Measurements from ENCODE around the gene PEF1. TPM values are rescaled to one million over a fixed set of nuclear protein-coding genes. Genes with fewer than 3 reads are reported as not detected.

The PEF1 gene
- total RNA-seq, 1 experiment from 2014 or later: 88.4 TPM

DNA sequence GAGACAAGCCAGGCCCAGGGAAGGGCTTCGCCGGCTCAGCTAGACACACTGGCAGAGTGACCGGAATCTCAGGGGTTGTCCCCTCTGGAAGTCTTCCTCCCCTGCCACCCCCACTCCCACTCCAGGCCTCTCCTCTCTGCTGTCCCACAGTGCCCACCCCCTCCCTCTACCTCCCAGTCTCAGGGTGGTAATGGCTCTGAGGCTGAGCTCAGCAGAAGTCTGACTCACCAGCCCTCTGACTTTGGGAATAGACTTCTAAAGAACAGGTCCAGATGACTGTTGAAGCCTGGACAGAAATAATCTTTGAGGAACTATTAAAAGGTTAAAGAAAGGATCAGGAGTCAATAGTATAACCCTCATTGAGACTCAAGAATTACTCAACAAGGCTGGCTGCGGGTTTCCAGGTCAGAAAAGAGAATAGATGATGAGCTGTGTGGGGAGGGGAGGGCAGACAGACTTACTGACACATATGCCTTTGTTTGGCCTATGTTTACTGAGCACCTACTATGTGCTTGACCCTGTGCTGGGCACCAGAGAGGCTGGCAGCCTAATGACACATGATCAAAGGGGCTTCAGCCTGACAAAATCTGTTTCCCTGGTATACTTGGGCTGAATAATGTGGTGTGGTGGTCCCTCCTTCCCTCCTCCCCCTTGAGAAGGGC lies 19.0 kb downstream of the PEF1 start:
- H3K79me2 ChIP-seq (ENCODE audit: low read length): no peaks in the 10 kb centered on the region
- BruUV-seq (replicated peaks): no TSS peak
- no peak overlapping the region for H3K4me3 ChIP-seq (ENCODE audit: low read length)
- TF ChIP-seq EZH2 (IDR thresholded peaks at IDR 0.05; ENCODE audit: low read length, unreplicated experiment) (no peak), CTCF (conservative IDR thresholded peaks at IDR 0.05; ENCODE audit: low read depth, low read length) (no peak), EZH2phosphoT487 (IDR thresholded peaks at IDR 0.05; ENCODE audit: borderline replicate concordance, low read length) (no peak)
- no peaks in the 10 kb centered on the region for H3K9me3 ChIP-seq (ENCODE audit: low read length)
- CTCF ChIA-PET: no interaction called here
- no peak overlapping the region for H3K9ac ChIP-seq (ENCODE audit: low read length)
- peak; percentile 61 for ATAC-seq
- H4K20me1 ChIP-seq (ENCODE audit: low read length): no peaks in the 10 kb centered on the region
- no peak overlapping the region for H3K27ac ChIP-seq (ENCODE audit: low read length)
- no peaks in the 10 kb centered on the region for H3K9me2 ChIP-seq (replicated peaks; ENCODE audit: low read length)
- no peaks in the 10 kb centered on the region for H3F3A ChIP-seq (ENCODE audit: low read length, unreplicated experiment)
- H3K36me3 ChIP-seq (ENCODE audit: low read depth, low read length): peaks cover 6% of the 10 kb centered on the region; the same call in 1 of the 2 replicates
- no peak overlapping the region for H2AFZ ChIP-seq (ENCODE audit: low read length)
- intact Hi-C loops (cut with micrococcal nuclease): no loop called here
- no peak overlapping the region for H3K4me2 ChIP-seq (ENCODE audit: low read length)
- DNase-seq: no peak
- no peaks in the 10 kb centered on the region for H3K27me3 ChIP-seq (ENCODE audit: low read length)
- POLR2A ChIA-PET (ENCODE audit: unreplicated experiment): no interaction called here
- no peaks in the 10 kb centered on the region for H3K4me1 ChIP-seq (ENCODE audit: insufficient read depth, low read length)

- Histone ChIP-seq H3K4me1 (ENCODE audit: insufficient read depth, low read length) (no peaks in the 10 kb centered on the region), H3K9me2 (replicated peaks; ENCODE audit: low read length) (no peaks in the 10 kb centered on the region), H3K9ac (ENCODE audit: low read length) (no peak overlapping the region), H4K20me1 (ENCODE audit: low read length) (no peaks in the 10 kb centered on the region), H2AFZ (ENCODE audit: low read length) (no peak overlapping the region), H3K79me2 (ENCODE audit: low read length) (no peaks in the 10 kb centered on the region), H3K4me2 (ENCODE audit: low read length) (no peak overlapping the region), H3K27ac (ENCODE audit: low read length) (no peak overlapping the region), H3K4me3 (ENCODE audit: low read length) (no peak overlapping the region), H3K9me3 (ENCODE audit: low read length) (no peaks in the 10 kb centered on the region), H3F3A (ENCODE audit: low read length, unreplicated experiment) (no peaks in the 10 kb centered on the region), H3K36me3 (ENCODE audit: low read depth, low read length) (no peaks in the 10 kb centered on the region; the same call in 1 of the 2 replicates), H3K27me3 (ENCODE audit: low read length) (no peaks in the 10 kb centered on the region)
- ChIA-PET POLR2A (ENCODE audit: unreplicated experiment) (no interaction called here), CTCF (no interaction called here)
- DNase-seq (no peak), ATAC-seq (no peak)
- no TSS peak for BruUV-seq (replicated peaks)
- TF ChIP-seq CTCF (conservative IDR thresholded peaks at IDR 0.05; ENCODE audit: low read depth, low read length) (no peak), EZH2phosphoT487 (IDR thresholded peaks at IDR 0.05; ENCODE audit: borderline replicate concordance, low read length) (no peak), EZH2 (IDR thresholded peaks at IDR 0.05; ENCODE audit: low read length, unreplicated experiment) (no peak)
- intact Hi-C loops (cut with micrococcal nuclease): no loop called here
Observed at GRCh38 chr1:31624731-31625514, 19.8 kb downstream of the PEF1 start.

DNA sequence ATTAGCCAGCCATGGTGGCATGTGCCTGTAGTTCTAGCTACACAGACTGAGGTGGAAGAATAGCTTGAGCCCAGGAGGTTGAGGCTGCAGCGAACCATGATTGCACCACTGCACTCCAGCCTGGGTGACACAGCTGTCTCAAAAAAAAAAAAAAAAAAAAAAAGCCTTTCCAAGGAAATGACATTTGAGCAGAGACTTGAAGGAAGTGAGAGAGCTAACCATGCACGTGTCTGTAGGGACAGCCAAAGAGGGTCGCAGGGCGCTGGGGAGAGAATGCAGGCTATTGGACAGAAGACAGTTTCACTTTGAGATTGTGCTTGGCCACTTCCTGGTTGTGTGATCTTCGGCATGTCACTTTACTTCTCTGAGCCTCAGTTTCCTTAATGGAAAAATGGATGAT lies 20.4 kb downstream of the PEF1 start:
- no peak overlapping the region for H3K27ac ChIP-seq (ENCODE audit: low read length)
- DNase-seq: no peak
- ATAC-seq: no peak
- intact Hi-C loops (cut with micrococcal nuclease): no loop called here
- no peaks in the 10 kb centered on the region for H3F3A ChIP-seq (ENCODE audit: low read length, unreplicated experiment)
- no TSS peak for BruUV-seq (replicated peaks)
- ChIA-PET CTCF (no interaction called here), POLR2A (ENCODE audit: unreplicated experiment) (no interaction called here)
- H3K9me2 ChIP-seq (replicated peaks; ENCODE audit: low read length): no peaks in the 10 kb centered on the region
- H3K27me3 ChIP-seq (ENCODE audit: low read length): no peaks in the 10 kb centered on the region
- H4K20me1 ChIP-seq (ENCODE audit: low read length): no peaks in the 10 kb centered on the region
- TF ChIP-seq CTCF (conservative IDR thresholded peaks at IDR 0.05; ENCODE audit: low read depth, low read length) (no peak), EZH2phosphoT487 (IDR thresholded peaks at IDR 0.05; ENCODE audit: borderline replicate concordance, low read length) (no peak), EZH2 (IDR thresholded peaks at IDR 0.05; ENCODE audit: low read length, unreplicated experiment) (no peak)
- no peaks in the 10 kb centered on the region; the same call in 1 of the 2 replicates for H3K36me3 ChIP-seq (ENCODE audit: low read depth, low read length)
- no peaks in the 10 kb centered on the region for H3K4me1 ChIP-seq (ENCODE audit: insufficient read depth, low read length)
- H3K4me2 ChIP-seq (ENCODE audit: low read length): no peak overlapping the region
- H3K79me2 ChIP-seq (ENCODE audit: low read length): no peaks in the 10 kb centered on the region
- no peak overlapping the region for H3K4me3 ChIP-seq (ENCODE audit: low read length)
- no peak overlapping the region for H2AFZ ChIP-seq (ENCODE audit: low read length)
- no peak overlapping the region for H3K9ac ChIP-seq (ENCODE audit: low read length)
- H3K9me3 ChIP-seq (ENCODE audit: low read length): no peaks in the 10 kb centered on the region
